GM18868 (cell line): ENCODE data around the gene UQCR11.

ENCODE experiments used
- ATAC-seq: cut with Tn5 transposase; IDR thresholded peaks from one replicate; pipeline ENCODE4 v1.9.1; 2021; ENCODE audit warnings: mild to moderate bottlenecking, moderate library complexity; ENCODE audit not compliant: unreplicated experiment

UQCR11 gene

DNA sequence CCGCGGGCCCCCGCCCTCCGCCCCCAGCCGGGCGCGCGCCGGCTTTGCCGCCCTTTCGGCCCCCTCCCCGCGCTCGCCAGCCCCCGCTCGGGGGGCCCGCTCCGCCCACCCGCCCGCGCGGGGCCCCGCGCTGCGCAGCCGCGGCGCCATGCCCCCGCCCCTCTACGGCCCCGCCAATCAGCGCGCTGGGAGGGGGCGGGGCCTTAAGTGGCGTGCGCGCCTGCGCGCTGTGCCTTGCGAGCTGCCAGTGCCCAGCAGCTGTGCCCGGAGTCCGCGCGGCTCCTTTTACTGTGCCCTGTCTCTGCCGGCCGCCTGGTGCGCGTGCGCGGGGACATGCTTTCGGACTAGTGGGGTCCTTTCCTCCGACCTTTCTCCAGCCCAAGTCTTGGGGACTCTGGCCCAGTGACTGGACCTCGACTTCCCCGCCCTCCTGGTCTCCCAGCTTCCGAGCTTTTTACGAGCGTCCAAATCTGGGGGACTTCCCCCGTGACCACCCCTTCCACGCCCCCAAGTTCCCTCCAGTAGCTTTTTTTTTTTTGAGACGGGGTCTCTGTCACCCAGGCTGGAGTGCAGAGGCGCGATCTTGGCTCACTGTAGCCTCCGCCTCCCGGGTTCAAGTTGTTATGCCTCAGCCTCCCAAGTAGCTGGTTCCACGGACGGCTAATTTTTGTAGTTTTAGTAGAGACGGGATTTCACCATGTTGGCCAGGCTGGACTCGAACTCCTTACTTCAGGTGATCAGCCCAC is 12.3 kb downstream of the UQCR11 start, which contains the start of gene MBD3:
Gene MBD3, minus strand, starts transcription at position 111 of the 746 bp plus-strand sequence. CDS start 234 bp downstream, outside the sequence.
- peak; percentile 67 for ATAC-seq

DNA sequence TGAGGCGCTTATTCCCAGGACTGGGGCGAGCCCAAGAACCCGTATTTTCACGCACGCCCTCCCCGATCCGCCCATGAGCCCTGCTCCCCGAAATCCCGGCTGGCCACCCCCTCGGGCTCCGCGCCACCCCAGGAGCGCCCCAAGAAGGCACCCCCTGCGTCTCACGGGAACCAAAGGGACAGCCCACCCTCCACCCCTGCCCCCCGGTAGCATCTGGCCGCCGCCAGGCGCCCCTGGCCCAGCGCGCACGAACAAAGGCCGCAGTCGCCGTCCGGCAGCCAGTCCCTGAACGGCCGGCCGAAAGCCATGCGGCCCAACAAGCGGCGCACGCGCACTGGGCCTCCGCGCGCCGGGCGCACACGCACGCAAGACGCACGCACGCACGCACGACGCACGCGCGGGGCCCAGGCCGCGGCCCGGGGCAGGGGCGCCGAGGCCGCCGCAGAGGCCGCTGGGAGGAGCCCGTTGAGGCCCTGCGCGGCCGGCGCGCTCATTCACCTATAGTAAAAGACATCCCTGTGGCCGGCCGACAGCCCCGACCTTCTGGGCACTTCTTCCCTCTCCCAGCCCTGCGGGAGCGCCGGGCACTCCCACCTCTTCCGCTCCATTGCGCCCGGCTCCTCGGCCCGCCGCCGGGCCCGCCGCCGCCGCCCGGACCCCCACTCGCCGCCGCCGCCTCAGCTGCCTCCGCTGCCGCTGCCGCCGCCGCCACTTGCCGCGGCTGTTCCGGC is 13.1 kb downstream of the UQCR11 start:
- peak; percentile 66 for ATAC-seq

DNA sequence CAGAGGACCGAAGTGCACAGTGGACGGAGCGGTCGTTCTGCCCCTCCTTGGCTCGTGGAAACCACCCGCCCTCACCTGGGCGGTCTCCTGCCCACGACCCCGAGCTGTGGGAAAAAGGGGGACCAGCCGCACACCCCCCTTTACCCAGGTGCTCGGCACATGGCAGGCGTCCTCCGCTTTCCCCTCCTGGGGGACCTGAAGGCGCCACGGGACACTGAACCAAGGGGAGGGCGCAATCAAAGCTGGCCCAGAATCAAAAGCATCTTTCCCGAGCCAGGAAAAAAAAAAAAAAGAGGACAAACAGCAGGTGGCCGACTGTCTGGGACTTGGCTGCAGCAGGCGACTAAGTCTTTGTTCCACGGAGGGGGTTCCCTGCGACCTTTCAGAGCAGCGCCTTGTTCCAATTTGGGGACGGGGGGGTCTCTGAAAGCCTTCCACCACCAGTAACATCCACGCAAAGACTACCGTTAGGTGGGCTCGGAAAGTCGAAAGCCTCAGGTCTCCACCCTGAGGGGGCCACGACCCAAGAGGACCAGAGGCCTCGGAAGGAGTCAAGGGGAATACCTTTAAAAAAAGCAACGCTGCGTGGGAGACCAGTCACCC is 13.7 kb downstream of the UQCR11 start:
- ATAC-seq: no peak

DNA sequence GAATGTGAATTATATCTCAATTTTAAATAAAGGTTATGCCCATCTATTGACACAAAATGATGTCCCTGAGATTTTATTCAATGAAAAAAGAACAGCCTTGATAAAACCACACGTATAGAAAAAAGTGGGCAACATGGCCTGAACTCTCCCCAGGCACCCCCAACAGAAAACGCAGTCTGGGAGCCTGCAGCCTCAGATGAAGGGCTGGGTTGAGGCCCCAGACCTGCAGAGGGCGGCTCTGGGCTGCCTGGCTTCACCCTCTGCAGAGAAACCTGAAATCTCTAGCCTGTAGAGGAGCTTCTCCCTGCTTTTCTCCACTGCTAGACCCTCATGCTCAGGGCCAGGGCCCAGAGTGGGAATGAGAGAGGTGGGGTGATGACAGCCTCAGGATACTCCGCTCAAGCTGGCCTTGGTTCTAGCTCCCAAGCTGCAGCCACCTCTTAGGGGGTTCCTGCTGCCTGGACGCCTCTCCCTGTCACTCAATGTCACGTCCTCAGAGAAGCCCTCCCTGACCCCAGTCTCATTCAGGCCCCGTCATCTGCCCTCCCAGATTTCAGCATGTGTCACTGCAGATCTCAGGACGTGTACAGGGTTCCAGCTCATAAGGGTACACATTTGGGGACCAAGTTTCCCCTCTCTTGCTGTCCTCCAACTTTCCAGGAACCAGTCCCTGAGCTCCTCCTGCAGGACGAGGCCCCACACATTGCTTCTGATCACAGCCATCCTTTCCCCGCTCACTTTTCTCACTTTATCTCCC is 14.4 kb downstream of the UQCR11 start:
- no peak for ATAC-seq

DNA sequence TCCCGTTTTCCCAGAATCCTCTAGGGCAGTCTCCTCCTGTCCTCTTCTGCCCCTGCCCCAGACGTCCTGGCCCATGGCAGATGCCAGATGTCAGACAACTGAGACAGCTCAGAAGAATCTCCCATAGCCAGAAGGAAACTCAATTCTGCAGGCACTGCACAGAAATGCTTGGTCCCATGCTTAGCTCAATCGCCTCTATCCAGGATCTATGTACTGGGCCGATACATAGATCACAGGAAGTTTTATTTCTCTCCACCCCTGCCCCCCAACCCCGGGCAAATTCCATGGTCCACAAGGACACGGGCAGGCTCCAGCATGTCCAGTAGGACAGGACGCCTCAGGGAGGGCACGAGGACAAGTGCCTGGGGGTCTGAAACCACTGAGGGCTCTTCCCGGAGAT is 17.4 kb downstream of the UQCR11 start:
- ATAC-seq: no peak

DNA sequence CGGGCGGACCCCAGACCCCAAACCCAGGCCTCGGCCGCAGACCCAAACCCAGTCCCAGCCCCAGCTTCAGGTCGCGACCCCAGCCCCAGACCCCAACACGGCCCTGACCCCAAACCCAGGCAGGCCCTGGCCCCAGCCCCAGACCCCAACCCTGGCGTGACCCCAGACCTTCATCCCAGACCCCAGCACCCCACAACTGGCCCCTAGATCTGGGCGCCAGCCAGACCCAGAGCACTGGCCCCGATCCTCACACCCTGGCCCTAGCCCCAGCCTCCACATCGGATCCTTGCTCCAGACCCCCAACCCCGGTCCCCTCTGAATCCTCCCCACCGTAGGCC is 20.1 kb downstream of the UQCR11 start:
- no peak for ATAC-seq

DNA sequence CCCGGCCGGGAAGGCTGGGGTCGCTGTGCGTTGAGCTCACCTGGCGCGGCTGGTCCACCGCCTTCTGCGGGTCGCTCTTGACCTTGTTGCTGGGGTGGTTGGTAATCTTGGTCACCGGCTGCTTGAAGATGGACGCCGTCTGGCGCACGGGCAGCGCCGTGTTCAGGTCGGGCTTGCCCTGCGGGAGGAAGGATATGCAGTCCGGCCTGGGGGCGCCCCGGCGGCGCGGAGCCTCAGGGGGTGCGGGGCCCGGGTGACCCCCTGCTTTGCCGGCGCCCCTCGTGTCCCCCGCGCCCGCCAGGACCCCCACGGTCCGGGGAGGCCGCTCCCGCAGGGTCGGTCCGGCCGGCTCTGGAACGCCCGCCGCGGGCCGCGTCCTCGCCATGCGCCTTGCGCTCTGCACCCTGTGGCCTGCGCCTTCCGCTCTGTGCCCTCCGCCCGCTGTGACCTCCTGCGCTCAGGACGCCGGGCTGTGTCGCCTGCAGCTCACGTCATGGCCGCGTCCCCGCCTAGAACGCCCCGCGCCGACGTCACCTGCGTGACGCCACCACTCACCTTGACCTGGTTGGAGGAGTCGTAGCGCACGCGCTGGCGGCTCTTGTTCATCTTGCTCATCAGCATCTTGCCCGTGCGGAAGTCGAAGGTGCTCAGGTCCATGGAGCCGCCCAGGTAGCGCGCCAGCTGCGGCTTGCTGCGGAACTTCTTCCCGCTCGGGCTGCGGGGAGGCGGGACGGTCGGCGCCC is 20.6 kb downstream of the UQCR11 start:
- ATAC-seq: no peak

DNA sequence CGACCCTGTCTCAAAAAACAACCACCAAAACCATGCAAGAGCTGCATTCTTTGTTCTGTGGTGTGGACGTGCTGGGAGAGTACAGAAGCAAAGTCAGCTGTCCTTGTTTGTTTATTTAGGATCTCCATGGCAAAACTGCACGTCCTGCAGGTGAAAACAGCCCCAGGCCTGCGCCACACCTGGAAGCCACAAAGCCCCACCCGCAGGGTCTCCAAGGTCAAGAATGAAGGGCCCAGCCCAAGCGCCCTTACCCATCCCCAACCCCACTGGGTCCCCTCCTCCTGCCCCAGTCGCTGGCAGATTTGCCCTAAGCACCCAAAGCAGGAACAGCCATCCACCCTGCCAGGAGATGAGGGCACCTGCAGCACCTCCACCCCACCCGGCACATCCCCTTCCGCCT is 23.1 kb downstream of the UQCR11 start:
- ATAC-seq: no peak

DNA sequence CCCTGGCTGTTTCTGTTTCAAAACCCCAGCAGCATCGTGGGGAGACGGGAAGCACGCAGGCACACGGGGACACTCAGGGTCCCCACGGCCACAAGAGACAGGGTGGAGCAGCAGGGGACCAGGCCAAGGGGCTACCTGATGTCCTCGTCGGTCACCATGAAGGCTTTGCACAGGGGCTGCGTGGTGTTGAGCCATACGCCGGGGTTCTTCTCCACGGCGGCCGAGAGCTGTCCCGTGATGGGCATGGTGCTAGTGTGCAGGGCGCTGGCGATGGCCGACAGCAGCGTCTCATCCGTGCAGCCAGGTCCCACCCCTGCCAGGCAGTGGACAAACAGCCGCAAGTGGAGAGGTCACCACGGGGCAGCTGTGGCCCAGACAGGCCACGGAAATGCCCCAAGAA is 24.3 kb downstream of the UQCR11 start:
- no peak for ATAC-seq

DNA sequence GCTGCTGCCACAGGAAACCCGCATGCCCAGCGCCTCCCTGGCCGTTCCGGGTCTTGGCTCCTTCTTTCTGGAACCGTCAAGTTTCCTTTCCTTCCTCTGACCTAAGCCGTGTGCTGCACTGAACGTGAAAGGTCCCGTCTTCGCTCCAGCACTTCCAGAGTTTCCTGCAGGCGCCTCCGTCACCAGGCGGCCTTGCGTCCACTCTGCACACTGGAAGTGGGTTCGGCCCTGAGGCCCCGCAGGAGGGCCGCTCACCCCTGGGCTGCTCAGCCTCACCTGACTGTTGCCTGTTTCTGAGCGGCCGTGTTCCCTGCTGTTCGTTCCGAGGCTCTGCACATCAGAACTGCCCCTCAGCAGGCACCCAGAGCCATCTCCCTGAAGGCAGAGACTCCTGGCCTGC is 24.9 kb downstream of the UQCR11 start:
- no peak for ATAC-seq

DNA sequence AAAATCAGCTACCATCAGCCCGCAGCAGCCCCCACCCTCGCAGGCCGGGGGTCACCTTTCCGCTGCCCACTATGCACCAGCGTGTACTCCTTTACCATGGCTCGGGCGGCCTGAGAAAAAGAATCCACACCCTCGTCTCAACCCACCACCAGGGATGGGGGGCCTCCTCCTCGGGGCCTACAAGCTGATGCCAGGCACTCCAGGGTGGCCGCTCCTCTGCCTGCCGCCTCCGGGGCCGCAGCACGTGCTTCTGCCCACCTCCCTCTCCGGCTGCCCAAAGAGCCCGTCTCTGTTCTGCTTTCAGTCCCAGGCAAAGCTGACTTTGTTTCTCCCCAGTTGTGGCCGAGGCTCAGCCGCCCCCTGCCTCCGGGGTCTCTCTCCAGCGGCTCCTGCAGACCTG is 26.0 kb downstream of the UQCR11 start:
- no peak for ATAC-seq

DNA sequence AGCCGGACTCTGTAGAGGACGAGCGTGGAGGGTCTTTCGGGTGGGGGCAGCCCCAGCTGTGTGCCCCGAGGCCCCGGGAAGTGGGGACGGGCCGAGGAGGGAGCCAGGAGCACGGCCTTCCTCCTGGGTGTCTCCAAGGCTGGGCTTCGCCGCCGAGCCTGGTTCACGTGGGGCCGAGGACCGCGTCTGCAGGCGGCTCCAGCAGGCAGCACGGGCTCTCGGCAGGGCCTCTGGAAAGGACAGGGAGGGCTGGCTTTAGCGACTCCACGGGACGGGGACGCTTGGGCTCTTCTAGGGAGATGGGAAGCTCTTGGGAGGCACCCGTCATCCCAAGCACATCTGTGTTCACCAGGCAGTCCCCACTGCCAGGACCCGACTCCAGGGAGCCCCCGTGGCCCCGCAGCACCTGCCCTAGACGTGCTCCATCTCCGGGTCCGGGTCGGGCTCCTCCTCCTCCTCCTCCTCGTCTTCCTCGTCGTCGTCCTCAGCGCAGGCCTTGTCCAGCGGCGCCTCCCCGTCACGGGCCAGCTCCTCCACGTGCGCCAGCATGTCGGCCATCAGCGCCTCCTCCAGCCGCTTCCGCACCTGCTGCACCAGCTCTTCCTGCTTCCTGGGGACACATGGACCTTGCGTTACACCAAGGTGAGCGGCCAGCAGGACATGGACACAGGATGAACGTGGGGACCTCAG is 27.2 kb downstream of the UQCR11 start:
- ATAC-seq: no peak

DNA sequence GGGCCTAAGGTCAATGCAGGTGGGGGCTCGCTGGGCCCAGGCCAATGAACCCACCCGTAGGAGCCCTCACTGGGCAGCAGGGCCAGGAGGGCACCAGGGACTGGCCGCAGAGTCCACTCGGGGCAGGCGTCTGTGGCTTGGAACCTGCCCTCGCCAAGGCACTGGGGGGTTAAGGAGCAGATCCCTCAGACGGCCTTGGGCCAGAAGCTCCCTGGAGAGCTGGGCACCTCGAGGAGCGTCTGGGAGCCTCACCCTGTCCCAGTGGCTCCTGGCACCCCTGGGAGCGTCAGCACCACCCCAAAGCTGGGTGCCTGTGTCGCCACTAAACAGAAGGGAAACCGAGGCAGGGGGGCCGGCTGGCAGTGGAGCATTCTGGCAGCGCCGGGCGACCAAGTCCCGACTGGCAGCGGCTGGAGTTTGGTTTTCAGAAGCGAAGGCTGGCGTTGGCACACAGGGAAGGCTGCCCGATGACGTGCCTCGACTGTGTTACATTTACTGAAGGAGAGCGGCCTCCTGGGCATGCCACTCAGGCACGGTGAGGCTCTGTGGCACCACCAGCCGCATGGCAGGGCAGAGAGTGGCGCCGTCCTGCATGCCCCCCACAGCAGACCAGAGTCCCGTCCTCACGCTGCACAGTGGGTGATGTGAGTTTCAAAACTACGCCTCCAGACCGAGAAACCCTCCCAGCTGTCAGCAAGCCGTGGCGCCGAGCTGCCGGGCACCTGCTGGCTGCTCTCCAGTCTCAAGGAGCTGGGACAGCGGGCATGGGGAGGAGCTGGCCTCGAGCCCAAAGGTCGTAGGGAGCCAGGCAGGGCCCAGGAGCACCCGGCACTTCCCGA is 28.0 kb downstream of the UQCR11 start:
- no peak for ATAC-seq

DNA sequence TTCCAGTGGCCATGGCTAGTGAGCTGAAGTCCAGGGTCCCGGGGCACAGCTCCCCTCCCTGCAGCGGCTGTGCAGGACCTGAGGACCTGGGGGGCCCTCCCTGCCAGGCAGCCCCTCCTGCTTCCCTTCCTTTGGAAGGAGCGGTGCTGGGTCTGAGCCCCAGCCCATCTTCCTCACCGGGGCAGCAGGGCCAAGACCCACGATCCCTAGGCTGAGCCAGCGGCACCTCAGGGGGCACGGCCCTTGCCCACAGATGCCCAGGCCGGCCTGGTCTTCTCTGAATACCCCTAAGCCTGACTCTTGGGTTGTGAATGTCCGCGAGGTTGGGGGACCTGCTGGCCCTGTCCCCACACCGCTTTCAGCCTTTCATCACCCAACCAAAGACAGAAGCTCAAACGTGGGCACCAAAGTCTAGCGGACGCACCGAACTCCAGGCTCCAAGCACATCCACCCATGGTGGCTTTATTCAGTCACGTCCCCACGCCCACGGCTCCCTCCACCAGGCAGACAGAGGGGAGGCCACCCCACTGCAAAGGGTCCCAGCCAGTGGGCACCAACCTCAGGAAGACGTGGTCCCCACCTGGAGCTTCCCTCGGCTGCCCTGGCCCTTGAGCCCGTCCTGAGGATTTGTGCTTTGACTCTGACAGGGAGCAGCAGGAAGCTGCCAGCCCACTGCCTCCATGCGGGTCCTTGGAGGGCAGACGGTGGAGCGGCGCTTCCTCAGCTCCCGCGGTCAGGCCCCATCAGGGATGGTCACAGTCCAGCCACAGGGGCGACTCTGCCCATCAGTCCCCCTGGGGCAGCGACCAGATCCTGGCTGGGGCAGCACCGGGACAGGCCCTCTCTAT is 28.8 kb downstream of the UQCR11 start:
- no peak for ATAC-seq

DNA sequence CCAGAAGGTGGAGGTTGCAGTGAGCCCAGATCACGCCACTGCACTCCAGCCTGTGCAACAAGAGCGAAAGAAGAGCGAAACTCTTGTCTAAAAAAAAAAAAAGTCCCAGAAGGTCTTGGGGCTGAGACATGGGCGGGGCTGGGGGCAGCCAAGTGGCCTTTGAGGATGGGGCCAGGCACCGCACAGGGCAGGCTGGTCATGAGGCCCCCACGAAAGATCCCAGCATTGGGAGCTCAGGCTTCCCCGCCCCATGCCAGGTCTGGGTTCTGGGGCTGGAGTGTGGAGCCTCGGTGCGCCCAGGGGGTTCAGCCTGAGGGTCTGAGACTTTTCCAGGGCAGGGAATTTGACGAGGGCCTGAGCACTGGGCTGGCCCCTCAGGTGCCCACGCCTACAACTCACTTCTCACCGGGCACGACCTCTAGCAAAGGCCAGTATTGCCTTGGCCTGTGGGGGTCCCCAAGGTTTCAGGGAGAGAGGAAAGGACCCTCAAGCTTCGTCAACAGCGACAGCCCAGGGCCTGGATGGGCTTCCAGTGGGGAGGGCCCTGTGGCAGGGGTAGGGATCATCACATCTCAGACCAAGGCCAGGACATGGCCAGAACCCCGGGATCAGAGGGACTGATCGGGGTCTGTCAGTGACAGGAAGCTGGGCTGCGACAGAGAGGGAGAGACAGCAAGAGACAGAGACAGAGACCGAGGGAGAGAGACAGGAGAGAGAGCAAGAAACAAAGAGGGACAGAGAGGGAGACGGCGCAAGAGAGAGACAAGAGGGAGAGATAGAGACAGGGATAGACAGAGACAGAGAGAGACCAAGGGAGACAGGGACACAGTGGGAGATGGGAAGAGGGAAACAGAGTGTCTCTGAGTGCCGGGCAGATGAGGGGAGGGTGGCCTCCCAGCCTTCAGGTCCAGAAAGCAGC is 29.7 kb downstream of the UQCR11 start:
- no peak for ATAC-seq

DNA sequence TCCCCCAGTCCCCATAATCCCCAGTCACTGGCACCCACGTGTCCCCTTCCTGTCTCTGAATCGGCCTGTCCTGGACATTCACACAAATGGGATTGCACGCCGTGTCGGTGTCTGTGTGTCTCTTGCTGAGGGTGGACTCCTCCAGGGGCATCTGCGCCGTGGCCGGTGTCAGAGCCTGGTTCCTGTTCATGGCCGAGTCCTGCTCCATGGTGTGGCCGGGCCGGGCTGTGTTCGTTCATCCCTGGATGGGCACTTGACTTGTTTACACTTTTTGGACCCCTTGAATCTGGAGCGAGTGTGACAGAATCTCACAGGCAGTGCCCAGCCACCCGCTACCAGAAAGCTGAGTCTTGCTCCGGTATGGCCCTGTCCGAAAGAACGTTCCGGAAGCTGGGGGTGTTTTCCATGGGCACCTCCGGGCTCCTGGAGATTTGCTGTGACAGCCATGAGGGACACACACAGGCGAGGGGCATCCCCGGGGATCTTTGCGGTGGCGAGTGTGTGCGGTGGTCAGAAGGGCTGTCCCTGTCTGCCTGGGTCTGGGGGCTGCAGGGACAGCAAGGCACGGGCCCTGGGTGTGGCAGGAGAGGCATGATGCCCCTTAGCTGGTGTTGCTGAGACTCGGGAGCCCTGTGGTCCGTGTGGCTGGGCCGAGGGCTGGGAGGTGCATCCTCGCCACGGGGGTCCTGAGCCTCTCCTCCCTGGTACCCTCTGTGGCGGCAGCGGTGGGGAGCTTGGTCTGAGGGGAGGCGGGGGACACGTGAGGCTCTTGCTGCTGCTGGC is 30.7 kb downstream of the UQCR11 start:
- ATAC-seq: no peak
